Sigmoid colon (tissue), 7 donors: ENCODE results near the gene CNGB1. TPM values are rescaled to one million over a fixed set of nuclear protein-coding genes. Genes with fewer than 3 reads are reported as not detected.

ENCODE experiments used
- DNase-seq: peaks from one replicate; pipeline ENCODE4 v3.0.0-alpha.2; 2019
- H3K27ac ChIP-seq, 4 donors: fragments of 200-600 bp; sonication (generic); one replicate each; pipeline ENCODE4 v1.5.1; 2016 to 2019; ENCODE audit warnings: mild to moderate bottlenecking in 1 of 4
- H3K27me3 ChIP-seq, 3 donors: fragments of 200-600 bp; sonication (generic); one replicate each; pipeline ENCODE4 v1.5.1; 2019; ENCODE audit warnings: mild to moderate bottlenecking in 1 of 3
- H3K36me3 ChIP-seq, 4 donors: fragments of 200-600 bp; sonication (generic); one replicate each; pipeline ENCODE4 v1.5.1; 2016 to 2019
- H3K4me1 ChIP-seq, 4 donors: fragments of 200-600 bp; sonication (generic); one replicate each; pipeline ENCODE4 v1.5.1; 2017 to 2019
- H3K4me3 ChIP-seq, 4 donors: fragments of 200-600 bp; sonication (generic); one replicate each; pipeline ENCODE4 v1.5.1; 2017 to 2019; ENCODE audit warnings: mild to moderate bottlenecking in 2 of 4, moderate library complexity in 1 of 4
- H3K9me3 ChIP-seq, 4 donors: fragments of 200-600 bp in 3 of 4; sonication (generic) in 3 of 4; one replicate each; pipeline versions ENCODE4 v1.5.1 to v1.6.1; 2013 to 2019
- EP300 ChIP-seq, 4 donors: sonication (generic); formaldehyde crosslinking; IDR thresholded peaks; one replicate each; pipeline ENCODE4 v1.6.1; 2017; ENCODE audit warnings: antibody characterized with exemption in 4 of 4
- POLR2A ChIP-seq, 2 donors: fragments of 450-650 bp; IDR thresholded peaks; one replicate each; pipeline ENCODE4 v1.6.1; 2016; ENCODE audit warnings: antibody characterized with exemption in 2 of 2, mild to moderate bottlenecking in 2 of 2, moderate library complexity in 2 of 2
- POLR2AphosphoS5 ChIP-seq, 4 donors: sonication (generic); formaldehyde crosslinking; IDR thresholded peaks; one replicate each; pipeline ENCODE4 v1.6.1; 2017; ENCODE audit warnings: antibody characterized with exemption in 4 of 4
- WGBS, 2 donors: extraction: QIAGEN DNeasy Blood & Tissue Kit; methylation state at CpG; one replicate each; pipeline ENCODE4 v1.1.7; 2013; 5-methylcytosine and 5-hydroxymethylcytosine counted together
- intact Hi-C: fragments of 100-400 bp; cut with DNase I; formaldehyde crosslinking; loops from one replicate; pipeline ENCODE4 v1.15.1; 2023
- polyA plus RNA-seq, 3 donors: library from polyadenylated mRNA; stranded (reverse); fragments of 200-250 nt; gene quantifications; one replicate each; pipeline ENCODE4 v1.2.3, GENCODE V29; 2013
- total RNA-seq, 4 donors: library from RNA; depleted of rRNA; stranded (reverse); fragments of >200 nt; gene quantifications; one replicate each; pipeline ENCODE4 v1.1.0, GENCODE V29; 2016
- TF ChIP-seq, protein P1 (sequence below), 4 experiments: fragments of 450-650 bp in 3 of 4; fragments of 200-600 bp in 1 of 4; IDR thresholded peaks; one replicate each; pipeline ENCODE4 v1.5.1; 2016 to 2019; ENCODE audit warnings: antibody characterized with exemption in 4 of 4, mild to moderate bottlenecking in 3 of 4, moderate library complexity in 2 of 4
- donor health status: healthy with polysubstance abuse.
- donor health status: Bipolar disorder and iron deficiency.
- donor health status: healthy.

The CNGB1 gene
- total and polyA plus RNA-seq, 7 donors, result 0.70 to 13.0 (median 1.4) TPM; not detected in 3

DNA sequence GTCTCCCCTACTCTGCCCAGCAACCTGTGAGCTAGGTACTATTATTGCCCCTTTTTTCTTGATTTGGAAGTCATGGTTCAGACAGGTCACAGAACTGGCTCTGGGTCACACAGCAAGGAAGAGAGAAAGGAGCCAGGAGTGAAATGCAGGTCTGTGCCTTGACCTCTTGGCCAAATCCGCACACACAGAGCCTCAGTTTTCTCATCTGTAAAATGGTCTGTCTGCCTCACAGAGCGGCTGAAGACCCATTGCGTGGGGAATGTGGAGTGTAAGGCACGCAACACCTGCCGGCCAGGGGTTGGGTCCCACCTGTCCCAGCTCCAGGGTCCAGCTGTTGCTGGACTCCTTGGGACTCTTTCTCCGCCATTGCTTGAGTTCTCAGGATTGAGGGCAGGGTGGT, 32.4 kb downstream of the CNGB1 start:
- Histone ChIP-seq H3K4me3 (no peak overlapping the region), H3K4me1 (peaks cover 0 to 9% (median 4%) of the 10 kb centered on the region in 4 donors), H3K9me3 (no peaks in the 10 kb centered on the region), H3K36me3 (no peaks in the 10 kb centered on the region), H3K27me3 (peaks cover 0 to 10% (median 3%) of the 10 kb centered on the region in 3 donors), H3K27ac (no peak overlapping the region)
- intact Hi-C loops, result no loop called here
- 85 to 91% methylated on average over 6 of the region's 6 CpGs for WGBS, 2 donors
- DNase-seq, result no peak
- TF ChIP-seq EP300 (IDR thresholded peaks at IDR 0.05) (no peak), POLR2A (IDR thresholded peaks at IDR 0.05) (no peak), POLR2AphosphoS5 (IDR thresholded peaks at IDR 0.05) (no peak)
- TF ChIP-seq, protein P1, sequence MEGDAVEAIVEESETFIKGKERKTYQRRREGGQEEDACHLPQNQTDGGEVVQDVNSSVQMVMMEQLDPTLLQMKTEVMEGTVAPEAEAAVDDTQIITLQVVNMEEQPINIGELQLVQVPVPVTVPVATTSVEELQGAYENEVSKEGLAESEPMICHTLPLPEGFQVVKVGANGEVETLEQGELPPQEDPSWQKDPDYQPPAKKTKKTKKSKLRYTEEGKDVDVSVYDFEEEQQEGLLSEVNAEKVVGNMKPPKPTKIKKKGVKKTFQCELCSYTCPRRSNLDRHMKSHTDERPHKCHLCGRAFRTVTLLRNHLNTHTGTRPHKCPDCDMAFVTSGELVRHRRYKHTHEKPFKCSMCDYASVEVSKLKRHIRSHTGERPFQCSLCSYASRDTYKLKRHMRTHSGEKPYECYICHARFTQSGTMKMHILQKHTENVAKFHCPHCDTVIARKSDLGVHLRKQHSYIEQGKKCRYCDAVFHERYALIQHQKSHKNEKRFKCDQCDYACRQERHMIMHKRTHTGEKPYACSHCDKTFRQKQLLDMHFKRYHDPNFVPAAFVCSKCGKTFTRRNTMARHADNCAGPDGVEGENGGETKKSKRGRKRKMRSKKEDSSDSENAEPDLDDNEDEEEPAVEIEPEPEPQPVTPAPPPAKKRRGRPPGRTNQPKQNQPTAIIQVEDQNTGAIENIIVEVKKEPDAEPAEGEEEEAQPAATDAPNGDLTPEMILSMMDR (IDR thresholded peaks at IDR 0.05), result no peak

DNA sequence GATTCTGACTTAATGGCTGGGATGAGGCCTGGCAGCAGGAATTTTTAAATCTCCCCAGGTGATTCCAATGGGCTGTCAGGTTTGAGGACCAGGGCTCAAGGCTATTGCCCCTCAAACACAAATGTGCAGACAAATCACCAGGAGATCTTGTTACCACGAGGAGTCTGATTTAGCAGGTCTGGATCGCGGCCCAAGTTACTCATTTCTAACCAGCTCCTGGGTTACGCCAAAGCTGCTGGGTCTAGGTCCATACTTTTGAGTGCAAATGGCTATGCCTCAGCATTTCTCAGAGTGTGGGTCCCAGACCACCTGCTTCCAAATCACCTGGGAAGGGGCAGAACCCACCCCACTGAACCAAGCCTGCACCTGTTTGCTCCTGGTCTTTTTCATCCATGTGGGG, 33.1 kb downstream of the CNGB1 start:
- Histone ChIP-seq H3K36me3 (no peaks in the 10 kb centered on the region), H3K27ac (no peak overlapping the region), H3K4me1 (peaks cover 0 to 9% (median 4%) of the 10 kb centered on the region in 4 donors), H3K4me3 (no peak overlapping the region), H3K9me3 (no peaks in the 10 kb centered on the region), H3K27me3 (peaks cover 0 to 10% (median 3%) of the 10 kb centered on the region in 3 donors)
- intact Hi-C loops, result no loop called here
- TF ChIP-seq POLR2AphosphoS5 (IDR thresholded peaks at IDR 0.05) (no peak), POLR2A (IDR thresholded peaks at IDR 0.05) (no peak), EP300 (IDR thresholded peaks at IDR 0.05) (no peak)
- TF ChIP-seq, protein P1 (IDR thresholded peaks at IDR 0.05), result no peak
- no peak for DNase-seq
- WGBS, 2 donors, result 91 to 92% methylated on average over 4 of the region's 4 CpGs

DNA sequence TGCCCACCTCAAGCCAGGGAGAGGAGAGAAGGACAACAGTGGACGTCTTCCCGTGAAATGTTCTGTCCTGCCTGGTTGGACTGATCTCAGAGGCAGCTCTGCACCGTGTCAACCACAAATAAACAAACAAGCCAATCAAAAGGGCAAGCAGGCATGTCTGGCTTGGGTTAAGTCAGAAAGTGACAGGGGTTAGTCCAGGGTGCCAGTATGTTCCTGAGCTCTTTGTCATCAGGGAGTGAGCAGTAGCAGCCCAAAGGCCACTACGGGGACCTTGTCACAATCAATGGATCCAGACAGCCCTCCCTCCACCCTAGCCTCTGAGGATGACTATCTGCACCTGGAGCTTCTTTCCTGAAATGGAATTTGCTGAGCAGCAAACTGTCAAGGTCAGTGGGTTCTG, 35.0 kb downstream of the CNGB1 start:
- H3K4me1 ChIP-seq, result peaks cover 0 to 9% (median 4%) of the 10 kb centered on the region in 4 donors
- H3K27ac ChIP-seq, result no peak overlapping the region
- intact Hi-C loops, result no loop called here
- H3K4me3 ChIP-seq, result no peak overlapping the region
- H3K27me3 ChIP-seq, result peaks cover 0 to 10% (median 3%) of the 10 kb centered on the region in 3 donors
- WGBS, 2 donors, result 61 to 75% methylated on average over 4 of the region's 4 CpGs
- no peak for DNase-seq
- no peaks in the 10 kb centered on the region for H3K36me3 ChIP-seq
- no peaks in the 10 kb centered on the region for H3K9me3 ChIP-seq
- TF ChIP-seq EP300 (IDR thresholded peaks at IDR 0.05), result no peak
- TF ChIP-seq, protein P1 (IDR thresholded peaks at IDR 0.05), result no peak
- TF ChIP-seq POLR2AphosphoS5 (IDR thresholded peaks at IDR 0.05), result no peak
- TF ChIP-seq POLR2A (IDR thresholded peaks at IDR 0.05), result no peak

DNA sequence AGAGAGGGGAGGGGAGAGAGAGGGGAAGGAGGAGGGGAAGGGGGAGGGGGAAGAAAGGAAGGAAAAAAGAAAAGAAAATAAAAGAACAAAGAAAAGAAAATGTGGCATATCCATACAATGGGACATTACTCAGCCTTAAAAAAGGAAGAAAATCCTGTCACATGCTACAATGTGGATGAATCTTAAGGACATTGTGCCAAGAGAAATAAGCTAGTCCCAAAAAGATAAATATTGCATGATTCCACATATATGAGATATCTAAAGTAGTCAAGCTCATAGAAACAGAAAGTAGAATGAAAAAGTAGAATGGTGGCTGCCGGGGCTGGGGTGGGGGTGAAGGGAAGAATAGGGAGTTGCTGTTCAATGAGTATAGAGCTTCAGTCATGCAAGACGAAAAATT, 40.4 kb downstream of the CNGB1 start:
- no peak overlapping the region for H3K27ac ChIP-seq
- no peaks in the 10 kb centered on the region for H3K27me3 ChIP-seq
- whole genome bisulfite sequencing, 2 donors, result 69 to 86% methylated on average over 2 of the region's 2 CpGs
- TF ChIP-seq POLR2AphosphoS5 (IDR thresholded peaks at IDR 0.05) (no peak), POLR2A (IDR thresholded peaks at IDR 0.05) (no peak), EP300 (IDR thresholded peaks at IDR 0.05) (no peak)
- TF ChIP-seq, protein P1 (IDR thresholded peaks at IDR 0.05), result no peak
- no peaks in the 10 kb centered on the region for H3K36me3 ChIP-seq
- DNase-seq, result no peak
- H3K9me3 ChIP-seq, result no peaks in the 10 kb centered on the region
- H3K4me3 ChIP-seq, result no peak overlapping the region
- no peaks in the 10 kb centered on the region for H3K4me1 ChIP-seq
- intact Hi-C loops, result no loop called here

DNA sequence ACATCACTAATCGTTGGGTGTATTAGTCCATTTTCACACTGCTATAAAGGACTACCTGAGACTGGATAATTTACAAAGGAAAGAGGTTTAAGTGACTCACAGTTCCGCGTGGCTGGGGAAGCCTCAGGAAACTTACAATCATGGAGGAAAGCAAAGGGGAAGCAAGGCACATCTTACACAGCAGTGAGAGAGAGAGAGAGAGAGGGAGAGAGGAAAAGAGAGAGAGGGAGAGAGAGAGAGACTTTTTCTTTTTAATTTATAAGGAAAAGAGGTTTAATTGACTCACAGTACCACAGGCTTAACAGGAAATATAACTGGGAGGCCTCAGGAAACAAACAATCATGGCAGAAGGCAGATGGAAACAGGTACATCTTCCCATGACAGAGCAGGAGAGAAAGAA, 41.7 kb downstream of the CNGB1 start:
- Histone ChIP-seq H3K36me3 (no peaks in the 10 kb centered on the region), H3K27me3 (no peaks in the 10 kb centered on the region), H3K9me3 (no peaks in the 10 kb centered on the region), H3K4me3 (no peak overlapping the region), H3K27ac (no peak overlapping the region), H3K4me1 (no peaks in the 10 kb centered on the region)
- no peak for TF ChIP-seq POLR2A (IDR thresholded peaks at IDR 0.05)
- TF ChIP-seq POLR2AphosphoS5 (IDR thresholded peaks at IDR 0.05), result no peak
- TF ChIP-seq EP300 (IDR thresholded peaks at IDR 0.05), result no peak
- TF ChIP-seq, protein P1 (IDR thresholded peaks at IDR 0.05), result no peak
- intact Hi-C loops, result no loop called here
- 86 to 91% methylated on average over 3 of the region's 3 CpGs for WGBS, 2 donors
- no peak for DNase-seq
